Muscle layer of colon (tissue), 2 donors: ENCODE results near the gene TFR2.
A peak's percentile ranks its signal among the peaks of the same experiment; 100 is the strongest.
"Not testable (repeated sequence)": the region's sequence is repeated elsewhere in the genome, so short reads cannot be mapped to it uniquely, and the experiment has no call there.

Experiments used
- H3K27ac ChIP-seq: one replicate; pipeline ENCODE4 v1.7.0; 2013; ENCODE audit warnings: low read depth, mild to moderate bottlenecking, low read length, moderate library complexity
- H3K27me3 ChIP-seq, 2 donors: one replicate each; pipeline ENCODE4 v1.7.0; 2013; ENCODE audit warnings: low read length in 2 of 2, mild to moderate bottlenecking in 2 of 2; ENCODE audit not compliant: insufficient read depth in 2 of 2, control insufficient read depth in 1 of 2
- H3K36me3 ChIP-seq: one replicate; pipeline ENCODE4 v1.7.0; 2013; ENCODE audit warnings: mild to moderate bottlenecking, low read length; ENCODE audit not compliant: insufficient read depth
- H3K4me1 ChIP-seq: one replicate; pipeline ENCODE4 v1.7.0; 2013; ENCODE audit warnings: mild to moderate bottlenecking, low read length; ENCODE audit not compliant: insufficient read depth
- H3K4me3 ChIP-seq, 2 donors: one replicate each; pipeline ENCODE4 v1.7.0; 2013; ENCODE audit warnings: low read length in 2 of 2, low read depth in 1 of 2, mild to moderate bottlenecking in 1 of 2, moderate library complexity in 1 of 2
- H3K9ac ChIP-seq: one replicate; pipeline ENCODE4 v1.7.0; 2013; ENCODE audit warnings: low read length
- H3K9me3 ChIP-seq: one replicate; pipeline ENCODE4 v1.7.0; 2013; ENCODE audit warnings: mild to moderate bottlenecking, low read length
- donor health status: abdominal sarcoma.
- donor health status: Adenocarcinoma of cecum.

TFR2 gene

GRCh38 chr7:100676501-100677306 is 35.4 kb upstream of the TFR2 start:
- peak overlapping the region; percentile 98 for H3K27ac ChIP-seq
- H3K9ac ChIP-seq = no peak overlapping the region
- H3K36me3 ChIP-seq = peaks cover 33% of the 10 kb centered on the region
- peaks cover 8% of the 10 kb centered on the region for H3K4me1 ChIP-seq
- H3K4me3 ChIP-seq = peak overlapping the region; percentile 28 to 40
- no peaks in the 10 kb centered on the region for H3K27me3 ChIP-seq
- no peaks in the 10 kb centered on the region for H3K9me3 ChIP-seq

- peak overlapping the region; percentile 40 to 83 for H3K4me3 ChIP-seq
- H3K4me1 ChIP-seq = peaks cover 8% of the 10 kb centered on the region
- no peaks in the 10 kb centered on the region for H3K9me3 ChIP-seq
- no peaks in the 10 kb centered on the region for H3K27me3 ChIP-seq
- H3K9ac ChIP-seq = no peak overlapping the region
- H3K36me3 ChIP-seq = peaks cover 30% of the 10 kb centered on the region
- H3K27ac ChIP-seq = peak overlapping the region; percentile 98
Observed at GRCh38 chr7:100675581-100676350, 34.4 kb upstream of the TFR2 start.

GRCh38 chr7:100675105-100675451 is 33.7 kb upstream of the TFR2 start:
- Histone ChIP-seq H3K9me3 (no peaks in the 10 kb centered on the region), H3K27ac (peak overlapping the region; percentile 98), H3K4me3 (peak overlapping the region; percentile 81 to 83)

GRCh38 chr7:100674411-100675104 is 33.2 kb upstream of the TFR2 start:
- Histone ChIP-seq H3K27me3 (no peaks in the 10 kb centered on the region), H3K9me3 (no peaks in the 10 kb centered on the region), H3K27ac (peak overlapping the region; percentile 98), H3K4me1 (peaks cover 8% of the 10 kb centered on the region), H3K9ac (peak overlapping the region; percentile 61), H3K4me3 (peak overlapping the region; percentile 81 to 83), H3K36me3 (peaks cover 29% of the 10 kb centered on the region)

More at GRCh38 chr7:100675105-100675451, 33.7 kb upstream of the TFR2 start:
- Histone ChIP-seq H3K9ac (no peak overlapping the region), H3K36me3 (peaks cover 30% of the 10 kb centered on the region), H3K4me1 (peaks cover 8% of the 10 kb centered on the region), H3K27me3 (no peaks in the 10 kb centered on the region)

GRCh38 chr7:100673942-100674410 is 32.6 kb upstream of the TFR2 start:
- Histone ChIP-seq H3K9ac (peak overlapping the region; percentile 61), H3K4me3 (peak overlapping the region; percentile 81 to 83), H3K36me3 (peaks cover 23% of the 10 kb centered on the region), H3K27me3 (no peaks in the 10 kb centered on the region), H3K27ac (peak overlapping the region; percentile 98), H3K4me1 (peaks cover 8% of the 10 kb centered on the region), H3K9me3 (no peaks in the 10 kb centered on the region)

GRCh38 chr7:100673302-100673941 is 32.1 kb upstream of the TFR2 start, which contains the start of gene GNB2:
GNB2 (plus strand) TSS chr7:100673740; CDS start chr7:100676266, 2,526 bp downstream.
- Histone ChIP-seq H3K27ac (peak within 1 kb of the TSS; percentile 98), H3K4me1 (peaks cover 8% of the 10 kb centered on the region), H3K27me3 (no peaks in the 10 kb centered on the region), H3K36me3 (peaks cover 20% of the 10 kb centered on the region), H3K9me3 (no peaks in the 10 kb centered on the region), H3K9ac (peak within 1 kb of the TSS; percentile 61), H3K4me3 (peak within 1 kb of the TSS; percentile 81 to 83)

GRCh38 chr7:100671353-100672327 is 30.3 kb upstream of the TFR2 start:
- no peak overlapping the region for H3K9ac ChIP-seq
- H3K9me3 ChIP-seq = no peaks in the 10 kb centered on the region
- no peak overlapping the region for H3K27ac ChIP-seq
- H3K36me3 ChIP-seq = peaks cover 2% of the 10 kb centered on the region
- no peak overlapping the region for H3K4me3 ChIP-seq
- H3K4me1 ChIP-seq = peaks cover 5% of the 10 kb centered on the region
- no peaks in the 10 kb centered on the region for H3K27me3 ChIP-seq

- Histone ChIP-seq H3K27ac (no peak overlapping the region), H3K4me1 (no peaks in the 10 kb centered on the region), H3K36me3 (no peaks in the 10 kb centered on the region), H3K4me3 (no peak overlapping the region), H3K27me3 (no peaks in the 10 kb centered on the region), H3K9ac (no peak overlapping the region), H3K9me3 (no peaks in the 10 kb centered on the region)
Observed at GRCh38 chr7:100670074-100670473, 28.7 kb upstream of the TFR2 start.

GRCh38 chr7:100669106-100669505 is 27.8 kb upstream of the TFR2 start:
- H3K27me3 ChIP-seq, H3K9me3 ChIP-seq, H3K27ac ChIP-seq, H3K4me1 ChIP-seq, H3K4me3 ChIP-seq, H3K36me3 ChIP-seq, H3K9ac ChIP-seq: not testable (repeated sequence)

GRCh38 chr7:100668069-100668449 is 26.7 kb upstream of the TFR2 start:
- no peak overlapping the region for H3K27ac ChIP-seq
- H3K9me3 ChIP-seq = no peaks in the 10 kb centered on the region
- H3K4me3 ChIP-seq = no peak overlapping the region
- no peaks in the 10 kb centered on the region for H3K36me3 ChIP-seq
- no peaks in the 10 kb centered on the region for H3K27me3 ChIP-seq
- no peaks in the 10 kb centered on the region for H3K4me1 ChIP-seq
- H3K9ac ChIP-seq = no peak overlapping the region
